H1 (cell line): ENCODE measurements around the gene CDR2. TPM values are rescaled to one million over a fixed set of nuclear protein-coding genes. Genes with fewer than 3 reads are reported as not detected.

Experiments used
- CTCF ChIA-PET: fragments of 300-600 bp; sonication (Branson Sonifier 250); formaldehyde crosslinking; loops from one replicate; lab custom pipeline; 2021; ENCODE audit not compliant: partially characterized antibody; lab: Charles Lee
- POLR2A ChIA-PET: fragments of 300-600 bp; sonication (Branson Sonifier 250); formaldehyde crosslinking; loops from one replicate; lab custom pipeline; 2021; ENCODE audit warnings: inconsistent platforms; ENCODE audit not compliant: partially characterized antibody; lab: Charles Lee
- DNase-seq, 2 experiments: peaks; one replicate each; pipeline versions ENCODE4 v3.0.0 to v3.0.0-alpha.2; 2010 to 2022; ENCODE audit warnings: low spot score in 2 of 2, low read depth in 1 of 2, mixed read lengths in 1 of 2
- FAIRE-seq: peaks from 2 replicates; lab custom pipeline; 2011; peaks lifted over from hg19 to GRCh38; lab: Jason Lieb, UNC
- H2AFZ ChIP-seq: 2 replicates; pipeline ENCODE4 v1.8.1; 2012; ENCODE audit warnings: low read length, inconsistent platforms
- H2AK5ac ChIP-seq: 2 replicates; pipeline ENCODE4 v1.6.1; 2013; ENCODE audit warnings: low read depth, low read length
- H2BK120ac ChIP-seq: replicated peaks from 2 replicates; pipeline ENCODE3; 2013; ENCODE audit warnings: low read depth, low read length, inconsistent platforms
- H2BK12ac ChIP-seq: 2 replicates; pipeline ENCODE4 v1.6.1; 2013; ENCODE audit warnings: low read depth, low read length
- H2BK15ac ChIP-seq: 2 replicates; pipeline ENCODE4 v1.6.1; 2013; ENCODE audit warnings: low read length
- H2BK20ac ChIP-seq: 2 replicates; pipeline ENCODE4 v1.6.1; 2013; ENCODE audit warnings: low read length
- H2BK5ac ChIP-seq: 2 replicates; pipeline ENCODE4 v1.6.1; 2013; ENCODE audit warnings: low read depth, low read length
- H3K14ac ChIP-seq: 2 replicates; pipeline ENCODE4 v1.6.1; 2013; ENCODE audit warnings: inconsistent platforms; ENCODE audit not compliant: insufficient read length
- H3K18ac ChIP-seq: 2 replicates; pipeline ENCODE4 v1.6.1; 2013; ENCODE audit warnings: low read length; ENCODE audit errors: extremely low read depth
- H3K23ac ChIP-seq: 2 replicates; pipeline ENCODE4 v1.6.1; 2013; ENCODE audit warnings: inconsistent platforms; ENCODE audit not compliant: insufficient read length
- H3K23me2 ChIP-seq: 2 replicates; pipeline ENCODE4 v1.6.1; 2013; ENCODE audit warnings: low read depth, low read length
- H3K27ac ChIP-seq: 2 replicates; pipeline ENCODE4 v1.6.1; 2011; ENCODE audit warnings: low read depth, low read length, inconsistent platforms
- H3K27me3 ChIP-seq, 4 experiments: replicated peaks in 1 of 4; 1 replicate in 1 of 4; 2 replicates in 3 of 4; pipeline versions ENCODE4 v1.6.1 to v1.8.1; 2011 to 2013; ENCODE audit warnings: low read length in 3 of 4, mild to moderate bottlenecking in 3 of 4, inconsistent platforms in 2 of 4, mixed read lengths in 2 of 4, moderate library complexity in 1 of 4; ENCODE audit not compliant: control insufficient read depth in 3 of 4, insufficient read depth in 3 of 4; ENCODE audit errors: extremely low read depth in 1 of 4
- H3K36me3 ChIP-seq, 4 experiments: 2 replicates each; pipeline versions ENCODE4 v1.6.1 to v1.8.1; 2011 to 2013; ENCODE audit warnings: mild to moderate bottlenecking in 4 of 4, low read length in 3 of 4, moderate library complexity in 2 of 4, control low read depth in 1 of 4, inconsistent platforms in 1 of 4; ENCODE audit not compliant: insufficient read depth in 4 of 4, control insufficient read depth in 2 of 4
- H3K4ac ChIP-seq: replicated peaks from 2 replicates; pipeline ENCODE3; 2013; ENCODE audit warnings: low read length, low read depth, mixed read lengths, inconsistent platforms; ENCODE audit not compliant: insufficient read length
- H3K4me1 ChIP-seq, 4 experiments: replicated peaks in 1 of 4; 1 replicate in 1 of 4; 2 replicates in 3 of 4; pipeline versions ENCODE4 v1.6.1 to v1.8.1; 2011 to 2013; ENCODE audit warnings: low read length in 3 of 4, inconsistent platforms in 2 of 4, mixed read lengths in 1 of 4; ENCODE audit not compliant: insufficient read depth in 4 of 4, control insufficient read depth in 3 of 4
- H3K4me2 ChIP-seq, 2 experiments: 2 replicates each; pipeline versions ENCODE4 v1.6.1 to v1.8.1; 2011 to 2013; ENCODE audit warnings: low read depth in 2 of 2, low read length in 2 of 2, control low read depth in 1 of 2, inconsistent platforms in 1 of 2, mild to moderate bottlenecking in 1 of 2; ENCODE audit not compliant: insufficient read depth in 1 of 2
- H3K4me3 ChIP-seq, 4 experiments: fragments of 200-600, 300-600 bp in 1 of 4; sonication (generic), shearing (Covaris generic), sonication (Bioruptor Twin) in 1 of 4; 2 replicates each; pipeline versions ENCODE4 v1.5.1 to v1.8.1; 2011 to 2016; ENCODE audit warnings: low read length in 4 of 4, low read depth in 3 of 4, control low read depth in 2 of 4, inconsistent platforms in 2 of 4, mild to moderate bottlenecking in 2 of 4, mixed read lengths in 1 of 4, moderate library complexity in 1 of 4; ENCODE audit not compliant: insufficient read depth in 2 of 4; ENCODE audit errors: extremely low read depth in 1 of 4
- H3K56ac ChIP-seq: replicated peaks from 2 replicates; pipeline ENCODE3; 2013; ENCODE audit warnings: low read depth, mild to moderate bottlenecking, mixed read lengths, low read length, inconsistent platforms; ENCODE audit not compliant: insufficient read length
- H3K79me1 ChIP-seq: 2 replicates; pipeline ENCODE4 v1.6.1; 2013; ENCODE audit warnings: low read depth, low read length, control low read depth
- H3K79me2 ChIP-seq, 2 experiments: 2 replicates each; pipeline versions ENCODE4 v1.6.1 to v1.8.1; 2012 to 2013; ENCODE audit warnings: low read length in 2 of 2, mild to moderate bottlenecking in 2 of 2, inconsistent platforms in 1 of 2; ENCODE audit not compliant: insufficient read depth in 2 of 2, control insufficient read depth in 1 of 2
- H3K9ac ChIP-seq, 4 experiments: replicated peaks in 1 of 4; 1 replicate in 1 of 4; 2 replicates in 3 of 4; pipeline versions ENCODE4 v1.6.1 to v1.8.1; 2011 to 2013; ENCODE audit warnings: low read depth in 3 of 4, low read length in 3 of 4, control low read depth in 2 of 4, mild to moderate bottlenecking in 2 of 4, moderate library complexity in 2 of 4, inconsistent platforms in 1 of 4; ENCODE audit errors: extremely low read depth in 1 of 4
- H3K9me3 ChIP-seq, 2 experiments: 2 replicates each; pipeline versions ENCODE4 v1.6.1 to v1.8.1; 2012 to 2013; ENCODE audit warnings: mild to moderate bottlenecking in 2 of 2, moderate library complexity in 2 of 2, control low read depth in 1 of 2, inconsistent platforms in 1 of 2, low read depth in 1 of 2, low read length in 1 of 2, mixed read lengths in 1 of 2; ENCODE audit not compliant: insufficient read depth in 2 of 2
- H4K20me1 ChIP-seq, 2 experiments: replicated peaks in 1 of 2; 2 replicates each; pipeline versions ENCODE3 to v1.8.1; 2011 to 2013; ENCODE audit warnings: inconsistent platforms in 2 of 2, low read length in 2 of 2, mild to moderate bottlenecking in 1 of 2; ENCODE audit not compliant: insufficient read depth in 2 of 2, control insufficient read depth in 1 of 2
- H4K5ac ChIP-seq: 2 replicates; pipeline ENCODE4 v1.6.1; 2013; ENCODE audit warnings: low read length, low read depth, mixed read lengths, inconsistent platforms; ENCODE audit not compliant: insufficient read length
- H4K8ac ChIP-seq: 2 replicates; pipeline ENCODE4 v1.8.0; 2013; ENCODE audit warnings: mild to moderate bottlenecking, moderate library complexity, low read length, inconsistent platforms; ENCODE audit not compliant: insufficient read depth; ENCODE audit errors: extremely low read depth
- H4K91ac ChIP-seq: replicated peaks from 2 replicates; pipeline ENCODE3; 2013; ENCODE audit warnings: low read length, mixed read lengths, inconsistent platforms; ENCODE audit not compliant: insufficient read length
- BCL11A ChIP-seq, 2 experiments: IDR thresholded peaks; one replicate each; pipeline ENCODE4 v1.6.1; 2011; ENCODE audit warnings: low read depth in 2 of 2, low read length in 2 of 2, mild to moderate bottlenecking in 2 of 2
- BRCA1 ChIP-seq: IDR thresholded peaks from 2 replicates; pipeline ENCODE4 v1.6.1; 2012; ENCODE audit warnings: low read depth, low read length, improper control_type of control experiment
- CEBPB ChIP-seq: IDR thresholded peaks from 2 replicates; pipeline ENCODE4 v1.6.1; 2012; ENCODE audit warnings: low read depth, low read length
- CHD1 ChIP-seq: IDR thresholded peaks from 2 replicates; pipeline ENCODE4 v1.6.1; 2012; ENCODE audit warnings: low read depth, low read length, improper control_type of control experiment
- CTBP2 ChIP-seq: IDR thresholded peaks from 2 replicates; pipeline ENCODE4 v1.7.0; 2011; ENCODE audit warnings: borderline replicate concordance, mild to moderate bottlenecking, moderate library complexity, mixed read lengths, low read length; ENCODE audit not compliant: insufficient read depth, insufficient read length
- EGR1 ChIP-seq: IDR thresholded peaks from 2 replicates; pipeline ENCODE4 v1.6.1; 2011; ENCODE audit warnings: low read depth, low read length, borderline replicate concordance
- EP300 ChIP-seq, 2 experiments: IDR thresholded peaks; 1 replicate in 1 of 2; 2 replicates in 1 of 2; pipeline ENCODE4 v1.6.1; 2011 to 2012; ENCODE audit warnings: low read depth in 2 of 2, low read length in 2 of 2, mild to moderate bottlenecking in 2 of 2, borderline replicate concordance in 1 of 2, inconsistent platforms in 1 of 2, moderate library complexity in 1 of 2
- EZH2 ChIP-seq: fragments of 200-600 bp; sonication (generic); IDR thresholded peaks from 2 replicates; pipeline ENCODE4 v1.7.1; 2012; ENCODE audit warnings: low read depth, mild to moderate bottlenecking, moderate library complexity, low read length, inconsistent platforms; ENCODE audit not compliant: severe bottlenecking
- KDM1A ChIP-seq: fragments of 200-600, 300-600 bp; sonication (generic); IDR thresholded peaks from 2 replicates; pipeline ENCODE4 v1.7.1; 2016; ENCODE audit warnings: mild to moderate bottlenecking, low read length, borderline replicate concordance
- POLR2A ChIP-seq, 2 experiments: IDR thresholded peaks; 1 replicate in 1 of 2; 2 replicates in 1 of 2; pipeline ENCODE4 v1.6.1; 2011; ENCODE audit warnings: low read depth in 2 of 2, low read length in 2 of 2, mild to moderate bottlenecking in 2 of 2; ENCODE audit errors: control extremely low read depth in 1 of 2
- POU5F1 ChIP-seq: IDR thresholded peaks from 2 replicates; pipeline ENCODE4 v1.6.1; 2011; ENCODE audit warnings: low read depth, mild to moderate bottlenecking, low read length, moderate library complexity
- SP4 ChIP-seq: IDR thresholded peaks from 2 replicates; pipeline ENCODE4 v1.6.1; 2012; ENCODE audit warnings: low read length, inconsistent platforms
- TCF12 ChIP-seq: IDR thresholded peaks from 2 replicates; pipeline ENCODE4 v1.6.1; 2011; ENCODE audit warnings: low read depth, mild to moderate bottlenecking, low read length
- TEAD4 ChIP-seq: IDR thresholded peaks from 2 replicates; pipeline ENCODE4 v1.6.1; 2012; ENCODE audit warnings: low read depth, low read length, inconsistent platforms, mixed read lengths
- ZNF274 ChIP-seq: IDR thresholded peaks from 2 replicates; pipeline ENCODE4 v1.7.0; 2012; ENCODE audit warnings: low read length, borderline replicate concordance; ENCODE audit errors: extremely low read depth
- WGBS, 2 experiments: shearing (Covaris generic) in 1 of 2; methylation state at CpG; one replicate each; pipeline versions ENCODE4 v1.1.6 to v1.1.7; 2013 to 2015; ENCODE audit warnings: low lambda C conversion rate in 2 of 2, mixed read lengths in 2 of 2, inconsistent platforms in 1 of 2, low coverage in 1 of 2, missing lambda C conversion rate in 1 of 2; ENCODE audit not compliant: insufficient replicate concordance in 2 of 2, insufficient coverage in 1 of 2, insufficient read length in 1 of 2; ENCODE audit errors: extremely low coverage in 1 of 2, missing lambda C conversion rate in 1 of 2; 5-methylcytosine and 5-hydroxymethylcytosine counted together
- polyA plus RNA-seq, 7 experiments: library from polyadenylated mRNA; depleted of rRNA in 3 of 7; stranded (reverse) in 5 of 7; unstranded in 2 of 7; fragments of >200 nt in 5 of 7; fragments of 200-250 nt in 2 of 7; gene quantifications; 1 replicate in 5 of 7; 2 replicates in 1 of 7; 4 replicates in 1 of 7; pipeline versions ENCODE4 v1.2.1 to v1.2.3, GENCODE V29; 2011 to 2013; ENCODE audit warnings: missing spikeins in 2 of 7, mixed read lengths in 2 of 7
- total RNA-seq: library from RNA; stranded (reverse); fragmentation: NEBNext Ultra II Directional; extraction: Animal tissue kit (Norgen Biotek cat#: 25700); gene quantifications from 2 replicates; pipeline ENCODE4 v1.2.1, GENCODE V29; 2021
- TF ChIP-seq, protein P1 (sequence below): IDR thresholded peaks from 2 replicates; pipeline ENCODE4 v1.6.1; 2012; ENCODE audit warnings: inconsistent platforms

Gene CDR2
- total and polyA plus RNA-seq, 2 of the 8 experiments (the other 6 are each of a cell fraction or from before 2014, with no cell fraction given), result 16.3 to 34.9 TPM

GRCh38 chr16:22413819-22414218 lies 39.4 kb upstream of the CDR2 start:
- no peak overlapping the region for H3K14ac ChIP-seq
- H4K91ac ChIP-seq, result no peak overlapping the region
- DNase-seq (peak in 1 of 2 experiments; percentile 8), FAIRE-seq (no peak)
- no peaks in the 10 kb centered on the region for H3K36me3 ChIP-seq
- no peak overlapping the region for H2BK5ac ChIP-seq
- no peaks in the 10 kb centered on the region for H3K4me1 ChIP-seq
- no peak overlapping the region for H3K4me3 ChIP-seq
- ChIA-PET CTCF (no interaction called here), POLR2A (interaction anchor here (1.0 kb wide), 1 partner anchor 22 kb away, joined by 3 read pairs; no protein-coding TSS in a partner anchor)
- H4K8ac ChIP-seq, result no peak overlapping the region
- H3K79me1 ChIP-seq, result no peaks in the 10 kb centered on the region
- H3K27ac ChIP-seq, result no peak overlapping the region
- no peaks in the 10 kb centered on the region for H4K20me1 ChIP-seq
- H3K27me3 ChIP-seq, result no peaks in the 10 kb centered on the region
- no peak overlapping the region for H3K18ac ChIP-seq
- 96% methylated on average over 7 of the region's 7 CpGs; no CpG with 5 or more reads in 1 of the 2 experiments for WGBS, 2 experiments
- H3K9ac ChIP-seq, result no peak overlapping the region
- no peaks in the 10 kb centered on the region for H3K9me3 ChIP-seq
- H2BK15ac ChIP-seq, result no peak overlapping the region
- H2BK12ac ChIP-seq, result no peak overlapping the region
- no peak overlapping the region for H2BK20ac ChIP-seq
- H4K5ac ChIP-seq, result no peak overlapping the region
- H3K23me2 ChIP-seq, result no peaks in the 10 kb centered on the region
- H3K79me2 ChIP-seq, result no peaks in the 10 kb centered on the region
- H2BK120ac ChIP-seq, result no peak overlapping the region
- H3K4ac ChIP-seq, result no peak overlapping the region
- H3K56ac ChIP-seq, result no peak overlapping the region
- H3K4me2 ChIP-seq, result no peak overlapping the region
- H2AFZ ChIP-seq, result no peak overlapping the region
- no peak overlapping the region for H3K23ac ChIP-seq
- no peak overlapping the region for H2AK5ac ChIP-seq
- TF ChIP-seq POU5F1 (no peak), BRCA1 (no peak), TCF12 (no peak), TEAD4 (no peak), CHD1 (no peak), BCL11A (IDR thresholded peaks at IDR 0.05; ENCODE audit: low read depth in 2 of 2, low read length in 2 of 2) (no peak), EZH2 (no peak), SP4 (no peak), CEBPB (no peak), CTBP2 (no peak), KDM1A (no peak), ZNF274 (no peak), EP300 (IDR thresholded peaks at IDR 0.05; ENCODE audit: borderline replicate concordance in 1 of 2, low read depth in 2 of 2, low read length in 2 of 2) (no peak), POLR2A (IDR thresholded peaks at IDR 0.05; ENCODE audit: control extremely low read depth in 1 of 2, low read depth in 2 of 2, low read length in 2 of 2) (no peak), EGR1 (no peak)
- TF ChIP-seq, protein P1, sequence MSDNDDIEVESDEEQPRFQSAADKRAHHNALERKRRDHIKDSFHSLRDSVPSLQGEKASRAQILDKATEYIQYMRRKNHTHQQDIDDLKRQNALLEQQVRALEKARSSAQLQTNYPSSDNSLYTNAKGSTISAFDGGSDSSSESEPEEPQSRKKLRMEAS, result no peak
